B cell (primary cell): Measurements from ENCODE around the gene MGAT5. TPM values are rescaled to one million over a fixed set of nuclear protein-coding genes. Genes with fewer than 3 reads are reported as not detected.
A peak's percentile ranks its signal among the peaks of the same experiment; 100 is the strongest.

Source experiments
- ATAC-seq: fragments of 200-7000 bp; cut with Tn5 transposase; one replicate; pipeline ENCODE4 v1.10.0; 2021; ENCODE audit warnings: low read depth, mild to moderate bottlenecking, moderate number of reproducible peaks, moderate library complexity
- CTCF ChIA-PET: fragments of 350-600 bp; sonication (Branson Sonifier 250); formaldehyde crosslinking; loops from one replicate; lab custom pipeline; 2021; ENCODE audit warnings: antibody characterized with exemption, inconsistent platforms; lab: Charles Lee
- POLR2A ChIA-PET: fragments of 350-600 bp; sonication (Branson Sonifier 250); formaldehyde crosslinking; loops from one replicate; lab custom pipeline; 2021; ENCODE audit warnings: antibody characterized with exemption; lab: Charles Lee
- DNase-seq: peaks from one replicate; pipeline ENCODE4 v3.0.0; 2013
- H2AFZ ChIP-seq: 2 replicates; pipeline ENCODE4 v1.6.1; 2012; ENCODE audit warnings: mild to moderate bottlenecking, low read depth, low read length; ENCODE audit not compliant: insufficient read depth, poor library complexity, severe bottlenecking
- H3K27ac ChIP-seq, 2 donors: 1 replicate in 1 of 2; 2 replicates in 1 of 2; pipeline ENCODE4 v1.5.1; 2012 to 2013; ENCODE audit warnings: low read length in 2 of 2, mild to moderate bottlenecking in 2 of 2, moderate library complexity in 1 of 2
- H3K27me3 ChIP-seq, 4 experiments: fragments of 200-600 bp in 1 of 4; sonication (generic) in 1 of 4; replicated peaks in 1 of 4; 1 replicate in 2 of 4; 2 replicates in 2 of 4; pipeline versions ENCODE4 v1.6.1 to v1.7.0; 2013 to 2016; ENCODE audit warnings: low read length in 3 of 4, mild to moderate bottlenecking in 2 of 4, mixed read lengths in 1 of 4, moderate library complexity in 1 of 4; ENCODE audit not compliant: insufficient read depth in 4 of 4, control insufficient read depth in 3 of 4; ENCODE audit errors: control extremely low read depth in 1 of 4
- H3K36me3 ChIP-seq, 2 experiments: replicated peaks in 1 of 2; 1 replicate in 1 of 2; 2 replicates in 1 of 2; pipeline versions ENCODE4 v1.6.1 to v1.7.1; 2013; ENCODE audit warnings: low read length in 1 of 2; ENCODE audit not compliant: insufficient read depth in 2 of 2, control insufficient read depth in 1 of 2; ENCODE audit errors: control extremely low read depth in 1 of 2, extremely low read depth in 1 of 2
- H3K4me1 ChIP-seq, 2 donors: fragments of 200-600 bp in 1 of 2; sonication (generic) in 1 of 2; 1 replicate in 1 of 2; 2 replicates in 1 of 2; pipeline versions ENCODE4 v1.5.1 to v1.6.1; 2013 to 2017; ENCODE audit warnings: low read length in 2 of 2; ENCODE audit not compliant: control insufficient read depth in 2 of 2, insufficient read depth in 2 of 2
- H3K4me2 ChIP-seq: replicated peaks from 2 replicates; pipeline ENCODE3; 2012; ENCODE audit warnings: mild to moderate bottlenecking, low read depth, low read length; ENCODE audit not compliant: poor library complexity, severe bottlenecking
- H3K4me3 ChIP-seq, 5 experiments: fragments of 200-600 bp in 1 of 5; sonication (generic) in 1 of 5; 1 replicate in 3 of 5; 2 replicates in 2 of 5; pipeline versions ENCODE4 v1.5.1 to v1.7.0; 2011 to 2016; ENCODE audit warnings: low read length in 4 of 5, mild to moderate bottlenecking in 4 of 5, low read depth in 2 of 5, control low read depth in 1 of 5, moderate library complexity in 1 of 5; ENCODE audit not compliant: insufficient read depth in 1 of 5; ENCODE audit errors: control extremely low read depth in 1 of 5, extremely low read depth in 1 of 5
- H3K79me2 ChIP-seq: fragments of 200-600 bp; sonication (generic); one replicate; pipeline ENCODE4 v1.6.0; 2016; ENCODE audit warnings: low read length; ENCODE audit not compliant: control insufficient read depth, insufficient read depth
- H3K9ac ChIP-seq: fragments of 200-600 bp; sonication (generic); 2 replicates; pipeline ENCODE4 v1.6.1; 2017; ENCODE audit warnings: mild to moderate bottlenecking, low read length, moderate library complexity
- H3K9me3 ChIP-seq, 3 donors: one replicate each; pipeline versions ENCODE4 v1.6.1 to v1.7.1; 2013; ENCODE audit warnings: low read length in 2 of 3; ENCODE audit not compliant: control insufficient read depth in 2 of 3, insufficient read depth in 1 of 3; ENCODE audit errors: control extremely low read depth in 1 of 3
- H4K20me1 ChIP-seq: 2 replicates; pipeline ENCODE4 v1.6.0; 2012; ENCODE audit warnings: mild to moderate bottlenecking, low read length; ENCODE audit not compliant: insufficient read depth, control insufficient read depth, poor library complexity, severe bottlenecking
- H3K27ac Mint-ChIP-seq: one replicate; pipeline ENCODE4 v1.8.0; 2021; ENCODE audit warnings: mixed read lengths
- H3K27me3 Mint-ChIP-seq: one replicate; pipeline ENCODE4 v1.8.0; 2021; ENCODE audit warnings: mixed read lengths
- H3K4me1 Mint-ChIP-seq: one replicate; pipeline ENCODE4 v1.8.0; 2021; ENCODE audit warnings: mixed read lengths
- H3K4me3 Mint-ChIP-seq: one replicate; pipeline ENCODE4 v1.8.0; 2021; ENCODE audit warnings: mixed read lengths
- H3K9me3 Mint-ChIP-seq: one replicate; pipeline ENCODE4 v1.8.0; 2022; ENCODE audit warnings: mixed read lengths; ENCODE audit not compliant: insufficient read depth
- CTCF ChIP-seq: fragments of 200-600 bp; IDR thresholded peaks from one replicate; pipeline ENCODE4 v1.8.0; 2022; ENCODE audit warnings: antibody characterized with exemption, mild to moderate bottlenecking
- EZH2 ChIP-seq: IDR thresholded peaks from 2 replicates; pipeline ENCODE4 v1.6.1; 2012; ENCODE audit warnings: borderline replicate concordance, low read depth, mild to moderate bottlenecking, moderate library complexity, low read length; ENCODE audit not compliant: insufficient read depth, poor library complexity, severe bottlenecking
- WGBS: methylation state at CpG from one replicate; pipeline ENCODE4 v1.1.5; 2013; ENCODE audit warnings: missing lambda C conversion rate; ENCODE audit not compliant: insufficient coverage; 5-methylcytosine and 5-hydroxymethylcytosine counted together
- intact Hi-C: fragments of 100-400 bp; cut with micrococcal nuclease; formaldehyde crosslinking; loops from one replicate; pipeline ENCODE4 v1.10.0; 2022
- polyA plus RNA-seq: library from polyadenylated mRNA; depleted of rRNA; stranded (reverse); fragments of >200 nt; gene quantifications from 2 replicates; pipeline ENCODE4 v1.2.3, GENCODE V29; 2012
- total RNA-seq, 2 donors: library from RNA; stranded (reverse); fragments of 120-200 nt in 1 of 2; gene quantifications; 1 replicate in 1 of 2; 2 replicates in 1 of 2; pipeline versions ENCODE4 v1.2.3 to v1.2.4, GENCODE V29; 2013 to 2022

Gene MGAT5
- total and polyA plus RNA-seq, 2 donors (not counting 1 experiment from before 2014, with no cell fraction given), result 27.2 to 184 TPM

- Histone ChIP-seq H3K27ac (no peak overlapping the region), H3K4me3 (no peak overlapping the region), H4K20me1 (peaks cover 23% of the 10 kb centered on the region), H2AFZ (no peak overlapping the region), H3K27me3 (no peaks in the 10 kb centered on the region), H3K9me3 (no peaks in the 10 kb centered on the region), H3K4me2 (no peak overlapping the region), H3K9ac (no peak overlapping the region), H3K79me2 (peaks cover 54% of the 10 kb centered on the region), H3K36me3 (peaks cover 3 to 75% of the 10 kb centered on the region in 2 experiments), H3K4me1 (no peaks in the 10 kb centered on the region)
- H3K4me1 Mint-ChIP-seq, result no peaks in the 10 kb centered on the region
- H3K27me3 Mint-ChIP-seq, result no peaks in the 10 kb centered on the region
- no peak for DNase-seq
- no peak for TF ChIP-seq CTCF
- no peak for TF ChIP-seq EZH2
- ATAC-seq, result no peak
- ChIA-PET POLR2A (no interaction called here), CTCF (interaction anchor here (1.3 to 1.4 kb wide), 2 partner anchors 165 to 262 kb away, joined by 3 to 4 read pairs; no protein-coding TSS in a partner anchor)
- intact Hi-C loops, result no loop called here
- 86% methylated on average over 1 of the region's 1 CpG for WGBS
- H3K9me3 Mint-ChIP-seq, result no peaks in the 10 kb centered on the region
- H3K27ac Mint-ChIP-seq, result peak overlapping the region; percentile 15
- H3K4me3 Mint-ChIP-seq, result no peak overlapping the region
Measured at GRCh38 chr2:134381141-134381540, 127.3 kb downstream of the MGAT5 start.

DNA sequence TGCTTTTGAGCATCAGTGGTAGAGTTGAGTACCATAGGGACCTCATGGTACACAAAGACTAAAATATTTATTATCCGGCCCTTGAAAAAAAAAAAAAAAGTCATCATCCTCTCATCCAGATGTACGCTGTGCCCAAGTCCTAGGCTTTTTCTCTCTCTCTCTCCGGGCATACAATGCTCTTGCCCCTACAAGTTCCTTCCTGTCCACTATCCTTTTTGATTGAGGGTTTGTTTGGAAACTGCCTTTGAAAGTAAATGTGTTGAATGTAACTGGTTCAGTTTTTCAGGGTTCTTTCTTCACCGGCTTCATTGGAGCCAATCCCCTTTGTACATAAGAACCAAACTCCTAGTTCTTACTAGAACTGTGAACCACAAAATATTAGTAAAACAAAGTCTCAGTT, 130.3 kb downstream of the MGAT5 start:
- ChIA-PET POLR2A (no interaction called here), CTCF (no interaction called here)
- Histone ChIP-seq H2AFZ (no peak overlapping the region), H3K27ac (no peak overlapping the region), H3K4me1 (no peaks in the 10 kb centered on the region), H3K79me2 (peaks cover 41% of the 10 kb centered on the region), H3K4me2 (no peak overlapping the region), H3K9ac (no peak overlapping the region), H3K9me3 (no peaks in the 10 kb centered on the region), H3K36me3 (peaks cover 4 to 65% of the 10 kb centered on the region in 2 experiments), H3K4me3 (no peak overlapping the region), H3K27me3 (no peaks in the 10 kb centered on the region), H4K20me1 (peaks cover 17% of the 10 kb centered on the region)
- TF ChIP-seq CTCF (no peak), EZH2 (no peak)
- ATAC-seq (no peak), DNase-seq (no peak)
- H3K4me1 Mint-ChIP-seq, result no peaks in the 10 kb centered on the region
- no CpG with 5 or more reads among the region's 4 CpGs for WGBS
- no peaks in the 10 kb centered on the region for H3K27me3 Mint-ChIP-seq
- peak overlapping the region; percentile 22 for H3K27ac Mint-ChIP-seq
- no peaks in the 10 kb centered on the region for H3K9me3 Mint-ChIP-seq
- intact Hi-C loops, result no loop called here
- no peak overlapping the region for H3K4me3 Mint-ChIP-seq
